ENCODE data around the gene MED13L.
A peak's percentile ranks its signal among the peaks of the same experiment; 100 is the strongest.

MED13L gene

GRCh38 chr12:116122628-116123027 is 154.9 kb downstream of the MED13L start:
- Histone ChIP-seq H3K4me3 (no peak overlapping the region), H3K27ac (no peak overlapping the region)
- DNase-seq (ENCODE audit: low spot score) = no peak
- no peak for TF ChIP-seq CTCF (IDR thresholded peaks at IDR 0.05)

GRCh38 chr12:116121453-116121871 is 156.0 kb downstream of the MED13L start:
- Histone ChIP-seq H3K4me3 (peak overlapping the region; percentile 23), H3K27ac (no peak overlapping the region)
- no peak for DNase-seq (ENCODE audit: low spot score)
- no peak for TF ChIP-seq CTCF (IDR thresholded peaks at IDR 0.05)

GRCh38 chr12:116116650-116117424 is 160.7 kb downstream of the MED13L start:
- Histone ChIP-seq H3K27ac (no peak overlapping the region), H3K4me3 (no peak overlapping the region)
- DNase-seq (ENCODE audit: low spot score) = no peak
- TF ChIP-seq CTCF (IDR thresholded peaks at IDR 0.05) = no peak

GRCh38 chr12:116113398-116114130 is 163.9 kb downstream of the MED13L start:
- H3K27ac ChIP-seq = no peak overlapping the region
- H3K4me3 ChIP-seq = no peak overlapping the region
- no peak for DNase-seq (ENCODE audit: low spot score)
- TF ChIP-seq CTCF (IDR thresholded peaks at IDR 0.05) = no peak

- Histone ChIP-seq H3K27ac (no peak overlapping the region), H3K4me3 (no peak overlapping the region)
- TF ChIP-seq CTCF (IDR thresholded peaks at IDR 0.05) = no peak
- no peak for DNase-seq (ENCODE audit: low spot score)
Measured at GRCh38 chr12:116106870-116107269, 170.6 kb downstream of the MED13L start.

- no peak for DNase-seq (ENCODE audit: low spot score)
- Histone ChIP-seq H3K4me3 (no peak overlapping the region), H3K27ac (no peak overlapping the region)
- TF ChIP-seq CTCF (IDR thresholded peaks at IDR 0.05) = no peak
Measured at GRCh38 chr12:116104167-116104767, 173.2 kb downstream of the MED13L start.

All from coronary artery (tissue), 2 donors.